IMR-90 (cell line): Measurements from ENCODE around the gene B3GAT1. TPM values are rescaled to one million over a fixed set of nuclear protein-coding genes. Genes with fewer than 3 reads are reported as not detected.

ENCODE experiments used
- ATAC-seq: fragments of 200-7000 bp; cut with Tn5 transposase; 2 replicates; pipeline ENCODE4 v1.9.1; 2020; ENCODE audit warnings: low read depth, mild to moderate bottlenecking, moderate library complexity
- BruUV-seq: library from RNA; stranded (reverse); fragments of 400-500 nt; replicated peaks from 2 replicates; lab custom pipeline; 2021; lab: Mats Ljungman, UMichigan
- CTCF ChIA-PET: fragments of 300-600 bp; formaldehyde crosslinking; extraction: SDS; loops from one replicate; lab custom pipeline; 2021; ENCODE audit warnings: antibody characterized with exemption; lab: Yijun Ruan, JAX
- POLR2A ChIA-PET: fragments of 300-600 bp; sonication (Branson Sonifier 250); formaldehyde crosslinking; loops from one replicate; lab custom pipeline; 2022; ENCODE audit warnings: antibody characterized with exemption; ENCODE audit not compliant: unreplicated experiment; lab: Charles Lee
- DNase-seq: peaks from one replicate; pipeline ENCODE4 v3.0.0; 2013
- H2AFZ ChIP-seq: replicated peaks from 2 replicates; pipeline ENCODE3; 2013; ENCODE audit warnings: low read length, mild to moderate bottlenecking; ENCODE audit not compliant: poor library complexity
- H2AK5ac ChIP-seq: 2 replicates; pipeline ENCODE4 v1.6.1; 2013; ENCODE audit warnings: low read depth, low read length, inconsistent platforms
- H2AK9ac ChIP-seq: replicated peaks from 2 replicates; pipeline ENCODE3; 2013; ENCODE audit warnings: mild to moderate bottlenecking, low read depth, low read length, moderate library complexity; ENCODE audit not compliant: poor library complexity
- H2BK120ac ChIP-seq: 2 replicates; pipeline ENCODE4 v1.6.1; 2013; ENCODE audit warnings: low read depth, low read length, inconsistent platforms
- H2BK15ac ChIP-seq: 3 replicates; pipeline ENCODE4 v1.6.1; 2013; ENCODE audit warnings: low read depth, low read length, inconsistent platforms
- H2BK20ac ChIP-seq: 2 replicates; pipeline ENCODE4 v1.6.1; 2013; ENCODE audit warnings: low read depth, mild to moderate bottlenecking, inconsistent platforms, low read length, moderate library complexity
- H2BK5ac ChIP-seq: 2 replicates; pipeline ENCODE4 v1.6.1; 2013; ENCODE audit warnings: mild to moderate bottlenecking, low read depth, low read length, inconsistent platforms; ENCODE audit not compliant: poor library complexity, severe bottlenecking
- H3K14ac ChIP-seq: replicated peaks from 2 replicates; pipeline ENCODE4 v1.6.1; 2013; ENCODE audit warnings: low read depth, low read length, inconsistent platforms
- H3K18ac ChIP-seq: 2 replicates; pipeline ENCODE4 v1.6.1; 2013; ENCODE audit warnings: low read depth, low read length, control low read depth
- H3K23ac ChIP-seq: 2 replicates; pipeline ENCODE4 v1.6.1; 2013; ENCODE audit warnings: low read depth, low read length, inconsistent platforms
- H3K27ac ChIP-seq: 2 replicates; pipeline ENCODE4 v1.5.1; 2013; ENCODE audit warnings: mild to moderate bottlenecking, control low read depth, low read length; ENCODE audit not compliant: insufficient read depth
- H3K27me3 ChIP-seq: 2 replicates; pipeline ENCODE4 v1.6.1; 2013; ENCODE audit warnings: low read length; ENCODE audit not compliant: control insufficient read depth, insufficient read depth
- H3K36me3 ChIP-seq: 2 replicates; pipeline ENCODE4 v1.6.1; 2013; ENCODE audit warnings: low read length, mixed read lengths; ENCODE audit not compliant: control insufficient read depth, insufficient read depth
- H3K4ac ChIP-seq: 2 replicates; pipeline ENCODE4 v1.6.1; 2013; ENCODE audit warnings: low read depth, low read length, inconsistent platforms
- H3K4me1 ChIP-seq: 2 replicates; pipeline ENCODE4 v1.6.1; 2013; ENCODE audit warnings: low read length, mixed read lengths; ENCODE audit not compliant: control insufficient read depth, insufficient read depth
- H3K4me2 ChIP-seq: 2 replicates; pipeline ENCODE4 v1.6.1; 2013; ENCODE audit warnings: low read depth, mild to moderate bottlenecking, control low read depth, low read length, moderate library complexity
- H3K4me3 ChIP-seq: 2 replicates; pipeline ENCODE4 v1.5.1; 2013; ENCODE audit warnings: low read depth, mild to moderate bottlenecking, control low read depth, low read length, moderate library complexity; ENCODE audit not compliant: insufficient read depth
- H3K56ac ChIP-seq: 2 replicates; pipeline ENCODE4 v1.6.1; 2013; ENCODE audit warnings: low read length, inconsistent platforms; ENCODE audit not compliant: insufficient read depth; ENCODE audit errors: extremely low read depth
- H3K79me1 ChIP-seq, 2 experiments: 2 replicates each; pipeline ENCODE4 v1.6.1; 2013; ENCODE audit warnings: low read length in 2 of 2, inconsistent platforms in 1 of 2, low read depth in 1 of 2
- H3K9ac ChIP-seq: 2 replicates; pipeline ENCODE4 v1.6.1; 2013; ENCODE audit warnings: low read depth, low read length, control low read depth
- H3K9me1 ChIP-seq: 2 replicates; pipeline ENCODE4 v1.6.1; 2013; ENCODE audit warnings: low read length, inconsistent platforms; ENCODE audit not compliant: insufficient read depth
- H3K9me3 ChIP-seq: 2 replicates; pipeline ENCODE4 v1.6.1; 2013; ENCODE audit warnings: low read length; ENCODE audit not compliant: control insufficient read depth, insufficient read depth
- H4K20me1 ChIP-seq: 2 replicates; pipeline ENCODE4 v1.6.1; 2013; ENCODE audit warnings: low read length, inconsistent platforms; ENCODE audit not compliant: insufficient read depth
- H4K5ac ChIP-seq: 2 replicates; pipeline ENCODE4 v1.6.1; 2013; ENCODE audit warnings: mild to moderate bottlenecking, low read depth, low read length, control low read depth
- H4K8ac ChIP-seq, 2 experiments: 2 replicates each; pipeline ENCODE4 v1.6.1; 2013; ENCODE audit warnings: low read depth in 2 of 2, low read length in 2 of 2, control low read depth in 1 of 2, inconsistent platforms in 1 of 2
- H4K91ac ChIP-seq: 2 replicates; pipeline ENCODE4 v1.6.1; 2013; ENCODE audit warnings: low read depth, low read length, inconsistent platforms; ENCODE audit not compliant: insufficient read depth
- CEBPB ChIP-seq: IDR thresholded peaks from 2 replicates; pipeline ENCODE4 v1.6.1; 2012; ENCODE audit warnings: low read depth, low read length, improper control_type of control experiment
- CHD1 ChIP-seq: IDR thresholded peaks from 2 replicates; pipeline ENCODE4 v1.6.1; 2012; ENCODE audit warnings: low read depth, low read length, improper control_type of control experiment
- CTCF ChIP-seq: conservative IDR thresholded peaks from 2 replicates; pipeline ENCODE4 v1.5.1; 2012; ENCODE audit warnings: mild to moderate bottlenecking, low read depth, low read length, improper control_type of control experiment
- ELK1 ChIP-seq: fragments of 150-350 bp; IDR thresholded peaks from 2 replicates; pipeline ENCODE4 v1.6.1; 2016; ENCODE audit warnings: low read depth, mild to moderate bottlenecking, low read length, moderate library complexity, borderline replicate concordance
- FOS ChIP-seq: fragments of 150-350 bp; IDR thresholded peaks from 2 replicates; pipeline ENCODE4 v1.6.1; 2016; ENCODE audit warnings: low read depth, low read length
- MAFK ChIP-seq: IDR thresholded peaks from 2 replicates; pipeline ENCODE4 v1.6.1; 2012; ENCODE audit warnings: low read depth, low read length, improper control_type of control experiment
- MXI1 ChIP-seq: IDR thresholded peaks from 2 replicates; pipeline ENCODE4 v1.6.1; 2012; ENCODE audit warnings: low read depth, mild to moderate bottlenecking, low read length, moderate library complexity, borderline replicate concordance
- NFE2L2 ChIP-seq: fragments of 150-350 bp; IDR thresholded peaks from 2 replicates; pipeline ENCODE4 v1.6.1; 2016; ENCODE audit warnings: low read depth, mild to moderate bottlenecking, low read length
- POLR2A ChIP-seq: IDR thresholded peaks from 2 replicates; pipeline ENCODE4 v1.6.1; 2012; ENCODE audit warnings: mild to moderate bottlenecking, low read depth, low read length
- RAD21 ChIP-seq: IDR thresholded peaks from 2 replicates; pipeline ENCODE4 v1.6.1; 2012; ENCODE audit warnings: low read length, improper control_type of control experiment
- SMC3 ChIP-seq: fragments of 150-350 bp; IDR thresholded peaks from 2 replicates; pipeline ENCODE4 v1.6.1; 2016; ENCODE audit warnings: low read depth, mild to moderate bottlenecking, antibody characterized with exemption, low read length, moderate library complexity
- USF2 ChIP-seq: fragments of 150-350 bp; IDR thresholded peaks from 2 replicates; pipeline ENCODE4 v1.6.1; 2017; ENCODE audit warnings: mild to moderate bottlenecking, antibody characterized with exemption, low read length, low read depth
- WGBS, 2 experiments: methylation state at CpG; one replicate each; pipeline versions ENCODE4 v1.1.5 to v1.1.7; 2013; ENCODE audit warnings: missing lambda C conversion rate in 2 of 2; ENCODE audit not compliant: insufficient read length in 1 of 2; ENCODE audit errors: extremely low coverage in 2 of 2; 5-methylcytosine and 5-hydroxymethylcytosine counted together
- dilution Hi-C: fragments of 300-500 bp; cut with HindIII; formaldehyde crosslinking; loops from one replicate; pipeline ENCODE4 v1.14.3; 2018; ENCODE audit warnings: low sequenced_read_pairs; ENCODE audit not compliant: unreplicated experiment
- in situ Hi-C: fragments of 300-500 bp; cut with MboI; formaldehyde crosslinking; loops from 3 replicates; pipeline ENCODE4 v1.14.3; 2019; ENCODE audit warnings: low sequenced_read_pairs, inconsistent platforms, mixed read lengths
- intact Hi-C: fragments of 100-400 bp; cut with micrococcal nuclease; formaldehyde crosslinking; loops from 2 replicates; pipeline ENCODE4 v1.10.0; 2022
- polyA plus RNA-seq, 3 experiments: library from polyadenylated mRNA; depleted of rRNA; stranded (reverse); fragments of >200 nt; gene quantifications; 2 replicates each; pipeline ENCODE4 v1.2.3, GENCODE V29; 2012; ENCODE audit warnings: low replicate concordance in 1 of 3
- total RNA-seq: library from RNA; depleted of rRNA; stranded (reverse); fragments of >200 nt; gene quantifications from 2 replicates; pipeline ENCODE4 v1.2.3, GENCODE V29; 2012

Gene B3GAT1
- total and polyA plus RNA-seq, 2 of the 4 experiments (the other 2 are of a cell fraction) = not detected

- WGBS, 2 experiments = no CpG with 5 or more reads among the region's 5 CpGs
- ChIA-PET CTCF (no interaction called here), POLR2A (no interaction called here)
- no peaks in the 10 kb centered on the region for H4K20me1 ChIP-seq
- no peak overlapping the region for H3K14ac ChIP-seq
- no peak overlapping the region for H3K4me2 ChIP-seq
- H2BK20ac ChIP-seq = no peak overlapping the region
- no peak overlapping the region for H2AK5ac ChIP-seq
- no peak overlapping the region for H3K18ac ChIP-seq
- no peak overlapping the region for H3K23ac ChIP-seq
- H3K56ac ChIP-seq = no peak overlapping the region
- no peaks in the 10 kb centered on the region for H3K27me3 ChIP-seq
- H2BK15ac ChIP-seq = no peak overlapping the region
- H4K91ac ChIP-seq = no peak overlapping the region
- intact Hi-C loops (no loop called here), dilution Hi-C loops (no loop called here), in situ Hi-C loops (no loop called here)
- BruUV-seq = no TSS peak
- no peak overlapping the region for H2AK9ac ChIP-seq
- H3K36me3 ChIP-seq = no peaks in the 10 kb centered on the region
- no peak overlapping the region for H4K5ac ChIP-seq
- H3K4ac ChIP-seq = no peak overlapping the region
- ATAC-seq (no peak), DNase-seq (no peak)
- H3K4me3 ChIP-seq = no peak overlapping the region
- H3K9me3 ChIP-seq = peaks cover 39% of the 10 kb centered on the region
- H3K9me1 ChIP-seq = no peaks in the 10 kb centered on the region
- H3K79me1 ChIP-seq = no peaks in the 10 kb centered on the region
- no peak overlapping the region for H3K9ac ChIP-seq
- no peaks in the 10 kb centered on the region for H3K4me1 ChIP-seq
- TF ChIP-seq SMC3 = no peak
- TF ChIP-seq NFE2L2 = no peak
- no peak for TF ChIP-seq CTCF
- TF ChIP-seq CHD1 = no peak
- TF ChIP-seq ELK1 = no peak
- TF ChIP-seq RAD21 = no peak
- no peak for TF ChIP-seq FOS
- TF ChIP-seq MXI1 = no peak
- TF ChIP-seq POLR2A = no peak
- no peak for TF ChIP-seq USF2
- no peak for TF ChIP-seq MAFK
- TF ChIP-seq CEBPB = no peak
- H2BK120ac ChIP-seq = no peak overlapping the region
- H2AFZ ChIP-seq = no peak overlapping the region
- no peak overlapping the region for H4K8ac ChIP-seq
- no peak overlapping the region for H3K27ac ChIP-seq
- no peak overlapping the region for H2BK5ac ChIP-seq
Measured at GRCh38 chr11:134452838-134453155, 40.8 kb upstream of the B3GAT1 start.
